AG04450 (cell line): ENCODE results near the gene ARMCX4. TPM values are rescaled to one million over a fixed set of nuclear protein-coding genes. Genes with fewer than 3 reads are reported as not detected.

Experiments used
- CTCF ChIA-PET: fragments of 300-600, 350-600 bp; formaldehyde crosslinking; extraction: SDS; loops from one replicate; lab custom pipeline; 2022; ENCODE audit warnings: antibody characterized with exemption, inconsistent platforms; lab: Charles Lee
- POLR2A ChIA-PET: fragments of 350-600 bp; formaldehyde crosslinking; extraction: SDS; loops from one replicate; lab custom pipeline; 2021; ENCODE audit warnings: antibody characterized with exemption, inconsistent platforms; lab: Yijun Ruan, JAX
- DNase-seq: peaks from one replicate; pipeline ENCODE4 v3.0.0-alpha.2; 2011; ENCODE audit warnings: low read depth, low spot score
- H3K27ac ChIP-seq: one replicate; pipeline ENCODE4 v1.5.1; 2012; ENCODE audit warnings: low read depth, low read length, control low read depth
- H3K27me3 ChIP-seq: one replicate; pipeline ENCODE4 v1.6.0; 2012; ENCODE audit warnings: low read length; ENCODE audit not compliant: control insufficient read depth, insufficient read depth
- H3K4me3 ChIP-seq: 2 replicates; pipeline ENCODE4 v1.5.1; 2011; ENCODE audit warnings: mild to moderate bottlenecking, low read depth, low read length, control low read depth
- H3K9me3 ChIP-seq: 2 replicates; pipeline ENCODE4 v1.5.1; 2012; ENCODE audit warnings: low read length; ENCODE audit not compliant: control insufficient read depth, insufficient read depth
- polyA plus RNA-seq: library from polyadenylated mRNA; depleted of rRNA; stranded (reverse); fragments of >200 nt; gene quantifications from 2 replicates; pipeline ENCODE4 v1.2.3, GENCODE V29; 2011; rRNA removed
- TF ChIP-seq, protein P1 (sequence below): IDR thresholded peaks from 2 replicates; pipeline ENCODE4 v1.5.1; 2011; ENCODE audit warnings: low read depth, low read length, control low read depth, inconsistent platforms

ARMCX4 gene
- polyA plus RNA-seq, 1 experiment: 6.4 TPM

- Histone ChIP-seq H3K9me3 (no peaks in the 10 kb centered on the region), H3K27me3 (no peaks in the 10 kb centered on the region), H3K4me3 (no peak overlapping the region), H3K27ac (no peak overlapping the region)
- TF ChIP-seq, protein P1, sequence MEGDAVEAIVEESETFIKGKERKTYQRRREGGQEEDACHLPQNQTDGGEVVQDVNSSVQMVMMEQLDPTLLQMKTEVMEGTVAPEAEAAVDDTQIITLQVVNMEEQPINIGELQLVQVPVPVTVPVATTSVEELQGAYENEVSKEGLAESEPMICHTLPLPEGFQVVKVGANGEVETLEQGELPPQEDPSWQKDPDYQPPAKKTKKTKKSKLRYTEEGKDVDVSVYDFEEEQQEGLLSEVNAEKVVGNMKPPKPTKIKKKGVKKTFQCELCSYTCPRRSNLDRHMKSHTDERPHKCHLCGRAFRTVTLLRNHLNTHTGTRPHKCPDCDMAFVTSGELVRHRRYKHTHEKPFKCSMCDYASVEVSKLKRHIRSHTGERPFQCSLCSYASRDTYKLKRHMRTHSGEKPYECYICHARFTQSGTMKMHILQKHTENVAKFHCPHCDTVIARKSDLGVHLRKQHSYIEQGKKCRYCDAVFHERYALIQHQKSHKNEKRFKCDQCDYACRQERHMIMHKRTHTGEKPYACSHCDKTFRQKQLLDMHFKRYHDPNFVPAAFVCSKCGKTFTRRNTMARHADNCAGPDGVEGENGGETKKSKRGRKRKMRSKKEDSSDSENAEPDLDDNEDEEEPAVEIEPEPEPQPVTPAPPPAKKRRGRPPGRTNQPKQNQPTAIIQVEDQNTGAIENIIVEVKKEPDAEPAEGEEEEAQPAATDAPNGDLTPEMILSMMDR: no peak
- CTCF ChIA-PET: no interaction called here
- DNase-seq: no peak
- POLR2A ChIA-PET: no interaction called here
These were observed 22.1 kb downstream of the ARMCX4 start for GRCh38 chrX:101507372-101507771.

DNA sequence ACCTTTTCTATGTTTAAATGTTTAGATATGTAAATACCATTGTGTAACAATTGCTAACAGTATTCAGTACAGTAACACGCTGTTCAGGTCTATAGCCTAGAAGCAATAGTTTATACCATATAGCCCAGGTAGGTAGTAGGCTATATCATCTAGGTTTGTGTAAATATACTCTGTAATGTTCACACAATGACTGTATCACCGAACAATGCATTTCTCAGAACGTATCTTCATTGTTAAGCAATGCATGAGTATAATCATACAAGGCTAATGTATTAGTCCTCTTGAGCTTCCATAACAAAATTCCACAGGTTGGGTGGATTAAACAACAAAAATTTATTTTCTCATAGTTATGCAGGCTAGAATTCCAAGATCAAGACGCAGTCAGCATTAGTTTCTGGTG is 22.7 kb downstream of the ARMCX4 start:
- Histone ChIP-seq H3K27ac (no peak overlapping the region), H3K9me3 (no peaks in the 10 kb centered on the region), H3K4me3 (no peak overlapping the region), H3K27me3 (no peaks in the 10 kb centered on the region)
- TF ChIP-seq, protein P1: no peak
- POLR2A ChIA-PET: no interaction called here
- DNase-seq: no peak
- CTCF ChIA-PET: no interaction called here

DNA sequence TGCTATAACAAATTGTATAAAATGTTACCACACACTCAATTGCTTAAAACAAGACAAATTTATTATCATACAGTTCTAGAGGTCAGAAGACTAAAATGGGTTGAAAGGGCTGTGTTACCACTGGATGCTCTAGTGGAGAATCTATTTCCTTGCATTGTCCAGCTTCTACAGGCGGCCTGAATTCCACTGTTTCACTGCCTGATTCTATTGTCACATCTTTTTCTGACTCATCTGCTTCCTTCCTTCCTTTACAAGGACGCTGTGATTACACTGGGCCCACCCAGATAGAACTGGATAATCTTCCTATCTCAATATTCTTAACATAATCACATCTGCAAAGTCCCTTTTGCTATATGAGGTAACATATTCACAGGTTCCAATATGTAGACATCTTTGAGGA is 45.7 kb downstream of the ARMCX4 start:
- Histone ChIP-seq H3K27ac (no peak overlapping the region), H3K9me3 (no peaks in the 10 kb centered on the region), H3K27me3 (no peaks in the 10 kb centered on the region), H3K4me3 (no peak overlapping the region)
- no peak for DNase-seq
- ChIA-PET POLR2A (no interaction called here), CTCF (no interaction called here)
- TF ChIP-seq, protein P1: no peak

Other genes starting within 250 kb of the ARMCX4 start
- 1.5 and 1.6 TPM in 2 replicates for gene TAF7L, start 194.1 kb upstream of the ARMCX4 start, polyA plus RNA-seq
- gene TIMM8A, start 136.7 kb upstream of the ARMCX4 start, polyA plus RNA-seq: 6.3 and 8.1 TPM in 2 replicates
- gene BTK, start 99.3 kb upstream of the ARMCX4 start, polyA plus RNA-seq: not detected in 2 replicates
- gene RPL36A, start 94.4 kb upstream of the ARMCX4 start, polyA plus RNA-seq: 2,019 and 2,123 TPM in 2 replicates
- 30.0 and 33.8 TPM in 2 replicates for gene GLA, start 77.5 kb upstream of the ARMCX4 start, polyA plus RNA-seq
- 58.6 and 64.8 TPM in 2 replicates for gene HNRNPH2, start 77.2 kb upstream of the ARMCX4 start, polyA plus RNA-seq
- 31.9 and 40.5 TPM in 2 replicates for gene ARMCX1, start 65.1 kb downstream of the ARMCX4 start, polyA plus RNA-seq
- gene ARMCX6, start 132.5 kb downstream of the ARMCX4 start, polyA plus RNA-seq: 78.2 and 93.3 TPM in 2 replicates
- 75.5 and 96.7 TPM in 2 replicates for gene ARMCX3, start 137.7 kb downstream of the ARMCX4 start, polyA plus RNA-seq
- gene ARMCX2, start 174.4 kb downstream of the ARMCX4 start, polyA plus RNA-seq: 78.4 and 81.7 TPM in 2 replicates